ENCODE results near the gene MAPKAP1.

DNA sequence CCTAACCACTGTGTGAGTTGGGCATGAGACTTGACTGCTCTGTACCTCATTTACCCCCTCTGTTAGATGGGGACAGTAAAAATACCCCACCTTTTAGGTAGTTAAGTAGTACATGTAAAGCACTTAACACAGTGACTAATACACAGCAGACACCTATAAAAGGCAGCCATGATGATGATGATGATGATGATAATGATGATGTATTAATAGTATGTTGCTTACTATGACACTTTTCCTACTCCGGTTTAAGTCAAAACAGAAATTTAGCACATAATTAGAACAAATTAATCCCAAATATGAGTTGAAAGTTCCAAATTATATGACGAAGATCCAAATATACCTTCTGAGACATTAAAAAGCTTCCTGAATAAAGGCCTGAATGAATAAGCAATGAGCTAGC lies 223.3 kb downstream of the MAPKAP1 start:
- TF ChIP-seq POLR2AphosphoS5 (IDR thresholded peaks at IDR 0.05; ENCODE audit: low read depth, low read length) (no peak), POLR2A (IDR thresholded peaks at IDR 0.05; ENCODE audit: low read depth, low read length) (no peak)
